Measurements from ENCODE around the gene ARFGEF3.

Gene ARFGEF3

DNA sequence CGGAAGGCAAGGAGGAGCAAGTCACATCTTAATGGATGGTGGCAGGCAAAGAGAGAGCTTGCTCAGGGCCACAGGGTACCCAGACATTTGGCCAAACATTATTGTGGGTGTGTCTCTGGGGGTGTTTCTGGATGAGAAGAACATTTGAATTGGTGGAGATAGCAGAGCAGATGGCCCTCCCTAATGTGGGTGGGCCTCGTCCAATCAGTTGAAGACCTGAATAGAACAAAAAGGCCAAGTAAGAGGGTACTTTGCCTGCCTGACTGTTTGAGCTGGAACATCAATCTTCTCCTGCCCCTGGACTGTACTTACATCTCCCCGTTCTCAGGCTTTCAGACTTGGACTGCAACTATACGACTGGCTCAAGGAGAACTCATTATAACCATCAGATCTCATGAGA is 160.2 kb downstream of the ARFGEF3 start:
- H3K36me3 Mint-ChIP-seq, result peaks cover 2% of the 10 kb centered on the region
- no peak overlapping the region for H3K4me3 Mint-ChIP-seq
- ATAC-seq (ENCODE audit: low read depth) (no peak), DNase-seq (ENCODE audit: low spot score in 2 of 2) (no peak)
- no peak overlapping the region for H3K27ac Mint-ChIP-seq
- H3K4me1 Mint-ChIP-seq, result no peaks in the 10 kb centered on the region
- peaks cover 11% of the 10 kb centered on the region for H3K27me3 Mint-ChIP-seq
- peaks cover 8% of the 10 kb centered on the region for H3K9me3 Mint-ChIP-seq

DNA sequence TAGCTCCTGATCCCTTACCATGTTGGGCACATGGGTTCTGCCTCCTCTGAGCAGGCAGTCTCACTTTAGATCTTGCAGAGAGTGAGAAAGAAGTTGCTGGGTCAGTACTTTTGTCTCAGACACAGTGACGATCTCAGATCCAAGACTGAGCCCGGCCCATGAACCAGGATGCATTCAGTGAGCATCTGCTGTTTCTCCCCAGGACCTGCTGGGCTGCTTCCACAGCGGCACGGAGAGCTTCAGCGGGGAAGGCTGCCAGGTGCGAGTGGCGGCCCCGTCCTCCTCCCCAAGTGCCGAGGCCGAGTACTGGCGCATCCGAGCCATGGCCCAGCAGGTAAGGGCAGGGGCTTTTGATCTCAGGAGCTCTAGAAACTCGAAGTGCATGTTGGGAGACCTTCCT is 162.1 kb downstream of the ARFGEF3 start:
- Mint-ChIP-seq H3K4me1 (no peaks in the 10 kb centered on the region), H3K4me3 (no peak overlapping the region), H3K27ac (no peak overlapping the region), H3K27me3 (peaks cover 6% of the 10 kb centered on the region), H3K36me3 (peaks cover 2% of the 10 kb centered on the region), H3K9me3 (peaks cover 8% of the 10 kb centered on the region)
- ATAC-seq (ENCODE audit: low read depth) (no peak), DNase-seq (ENCODE audit: low spot score in 2 of 2) (no peak)

DNA sequence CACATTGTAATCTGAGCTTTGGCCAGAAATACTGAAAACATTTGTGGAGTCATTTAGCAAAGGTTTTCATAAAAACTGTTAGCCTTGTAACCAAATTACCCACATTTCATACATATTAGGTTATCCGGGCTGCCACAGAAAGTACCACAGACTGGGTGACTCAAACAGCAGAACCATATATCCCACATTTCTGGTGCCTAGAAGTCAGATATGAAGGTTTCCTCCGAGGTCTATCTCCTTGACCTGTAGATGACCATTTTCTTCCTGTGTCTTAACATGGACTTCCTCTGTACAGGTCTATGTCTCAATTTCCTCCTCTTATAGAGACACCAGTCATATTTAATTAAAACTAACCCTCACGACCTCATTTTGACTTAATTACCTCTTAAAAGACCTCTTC is 166.5 kb downstream of the ARFGEF3 start:
- peaks cover 3% of the 10 kb centered on the region for H3K27me3 Mint-ChIP-seq
- no peak for ATAC-seq (ENCODE audit: low read depth)

DNA sequence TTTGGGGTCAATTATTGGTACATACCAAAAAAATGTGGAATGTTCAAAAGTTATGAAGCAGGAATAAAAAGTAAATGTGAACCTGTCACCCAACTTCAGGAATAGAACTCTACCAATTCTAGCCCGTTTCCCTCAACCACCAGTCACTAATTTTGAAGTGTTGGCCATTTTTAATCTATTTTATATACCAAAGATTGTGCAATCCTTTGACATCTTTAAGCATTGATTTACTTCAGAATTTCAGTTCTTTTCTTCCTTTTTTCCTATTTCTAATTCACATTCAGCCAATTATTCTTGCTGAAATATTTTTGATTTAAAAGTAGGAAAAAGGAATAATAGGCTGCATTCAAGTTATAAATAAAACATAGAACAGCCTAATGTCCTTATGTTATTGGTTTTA is 169.0 kb downstream of the ARFGEF3 start:
- ATAC-seq (ENCODE audit: low read depth) (no peak), DNase-seq (ENCODE audit: low spot score in 2 of 2) (no peak)
- no peak overlapping the region for H3K27ac Mint-ChIP-seq
- H3K4me3 Mint-ChIP-seq, result no peak overlapping the region
- no peaks in the 10 kb centered on the region for H3K4me1 Mint-ChIP-seq
- no peaks in the 10 kb centered on the region for H3K36me3 Mint-ChIP-seq
- H3K27me3 Mint-ChIP-seq, result peaks cover 6% of the 10 kb centered on the region
- H3K9me3 Mint-ChIP-seq, result peaks cover 3% of the 10 kb centered on the region

More for the DNA sequence above, 166.5 kb downstream of the ARFGEF3 start:
- no peaks in the 10 kb centered on the region for H3K36me3 Mint-ChIP-seq
- H3K27ac Mint-ChIP-seq, result no peak overlapping the region
- H3K4me3 Mint-ChIP-seq, result no peak overlapping the region
- no peak for DNase-seq (ENCODE audit: low spot score in 2 of 2)
- H3K9me3 Mint-ChIP-seq, result peaks cover 3% of the 10 kb centered on the region
- H3K4me1 Mint-ChIP-seq, result no peaks in the 10 kb centered on the region

DNA sequence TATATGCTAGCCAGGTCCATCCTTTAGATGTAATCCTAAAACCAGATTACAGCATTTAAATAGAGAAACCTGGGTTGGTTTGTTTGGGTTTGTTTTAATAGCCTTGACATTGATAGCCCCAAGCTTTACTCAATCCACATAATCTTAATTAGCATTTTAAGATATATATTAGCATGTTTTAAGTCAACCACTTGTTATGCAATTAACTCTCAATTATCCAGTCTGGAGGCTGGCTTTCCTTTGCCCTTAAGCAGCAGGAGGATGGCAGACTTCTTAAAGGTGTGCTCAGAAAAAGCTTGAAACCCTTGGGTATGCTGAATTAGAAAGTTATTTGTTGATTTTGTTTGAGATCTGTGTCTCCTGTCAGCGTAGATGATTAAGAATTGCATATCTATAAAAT is 169.7 kb downstream of the ARFGEF3 start:
- no peaks in the 10 kb centered on the region for H3K4me1 Mint-ChIP-seq
- no peak for DNase-seq (ENCODE audit: low spot score in 2 of 2)
- ATAC-seq (ENCODE audit: low read depth), result no peak
- no peak overlapping the region for H3K4me3 Mint-ChIP-seq
- no peak overlapping the region for H3K27ac Mint-ChIP-seq
- H3K9me3 Mint-ChIP-seq, result peaks cover 3% of the 10 kb centered on the region
- H3K27me3 Mint-ChIP-seq, result peaks cover 6% of the 10 kb centered on the region
- no peaks in the 10 kb centered on the region for H3K36me3 Mint-ChIP-seq

DNA sequence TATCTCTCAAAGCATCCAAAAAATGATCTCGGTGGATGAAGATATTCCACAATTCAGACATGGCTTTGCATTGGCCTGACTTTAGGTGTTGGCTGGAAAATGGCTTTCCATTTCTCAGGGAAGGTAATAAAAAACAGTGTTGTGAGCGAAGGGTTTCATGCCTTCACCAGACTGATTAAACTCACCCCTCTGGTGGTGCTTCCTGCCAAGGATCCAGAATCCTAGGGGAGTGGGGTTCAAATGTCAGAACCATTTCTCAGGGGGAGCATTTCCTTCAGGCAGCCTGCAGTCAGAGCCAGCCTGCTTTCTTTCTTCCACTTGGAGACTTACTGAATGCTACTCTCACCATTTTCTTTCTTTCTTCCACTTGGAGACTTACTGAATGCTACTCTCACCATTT is 170.2 kb downstream of the ARFGEF3 start:
- no peak overlapping the region for H3K27ac Mint-ChIP-seq
- no peaks in the 10 kb centered on the region for H3K4me1 Mint-ChIP-seq
- no peak for ATAC-seq (ENCODE audit: low read depth)
- H3K9me3 Mint-ChIP-seq, result no peaks in the 10 kb centered on the region
- no peak overlapping the region for H3K4me3 Mint-ChIP-seq
- DNase-seq (ENCODE audit: low spot score in 2 of 2), result no peak
- H3K36me3 Mint-ChIP-seq, result no peaks in the 10 kb centered on the region
- H3K27me3 Mint-ChIP-seq, result peaks cover 6% of the 10 kb centered on the region

DNA sequence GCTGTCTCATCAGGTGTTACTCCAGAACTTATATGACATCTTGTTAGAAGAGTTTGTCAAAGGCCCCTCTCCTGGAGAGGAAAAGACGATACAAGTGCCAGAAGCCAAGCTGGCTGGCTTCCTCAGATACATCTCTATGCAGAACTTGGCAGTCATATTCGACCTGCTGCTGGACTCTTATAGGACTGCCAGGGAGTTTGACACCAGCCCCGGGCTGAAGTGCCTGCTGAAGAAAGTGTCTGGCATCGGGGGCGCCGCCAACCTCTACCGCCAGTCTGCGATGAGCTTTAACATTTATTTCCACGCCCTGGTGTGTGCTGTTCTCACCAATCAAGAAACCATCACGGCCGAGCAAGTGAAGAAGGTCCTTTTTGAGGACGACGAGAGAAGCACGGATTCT is 172.3 kb downstream of the ARFGEF3 start:
- Mint-ChIP-seq H3K27ac (no peak overlapping the region), H3K4me1 (no peaks in the 10 kb centered on the region), H3K36me3 (no peaks in the 10 kb centered on the region), H3K27me3 (peaks cover 11% of the 10 kb centered on the region), H3K9me3 (no peaks in the 10 kb centered on the region), H3K4me3 (no peak overlapping the region)
- no peak for DNase-seq (ENCODE audit: low spot score in 2 of 2)
- no peak for ATAC-seq (ENCODE audit: low read depth)

DNA sequence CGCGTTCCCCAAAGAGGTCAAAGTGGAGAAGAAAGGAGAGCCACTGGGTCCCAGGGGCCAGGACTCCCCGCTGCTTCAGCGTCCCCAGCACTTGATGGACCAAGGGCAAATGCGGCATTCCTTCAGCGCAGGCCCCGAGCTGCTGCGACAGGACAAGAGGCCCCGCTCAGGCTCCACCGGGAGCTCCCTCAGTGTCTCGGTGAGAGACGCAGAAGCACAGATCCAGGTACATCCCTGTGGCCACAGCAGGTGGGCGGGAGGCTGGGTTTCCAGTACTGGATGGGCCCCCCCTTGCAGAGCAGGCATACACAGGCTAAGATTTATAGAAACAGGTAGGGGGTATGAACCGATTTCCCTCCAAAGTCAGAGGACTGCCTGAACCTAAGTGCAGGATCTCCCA is 173.2 kb downstream of the ARFGEF3 start:
- no peaks in the 10 kb centered on the region for H3K36me3 Mint-ChIP-seq
- no peak for ATAC-seq (ENCODE audit: low read depth)
- no peaks in the 10 kb centered on the region for H3K4me1 Mint-ChIP-seq
- no peaks in the 10 kb centered on the region for H3K9me3 Mint-ChIP-seq
- H3K4me3 Mint-ChIP-seq, result no peak overlapping the region
- H3K27ac Mint-ChIP-seq, result no peak overlapping the region
- peaks cover 9% of the 10 kb centered on the region for H3K27me3 Mint-ChIP-seq
- no peak for DNase-seq (ENCODE audit: low spot score in 2 of 2)

DNA sequence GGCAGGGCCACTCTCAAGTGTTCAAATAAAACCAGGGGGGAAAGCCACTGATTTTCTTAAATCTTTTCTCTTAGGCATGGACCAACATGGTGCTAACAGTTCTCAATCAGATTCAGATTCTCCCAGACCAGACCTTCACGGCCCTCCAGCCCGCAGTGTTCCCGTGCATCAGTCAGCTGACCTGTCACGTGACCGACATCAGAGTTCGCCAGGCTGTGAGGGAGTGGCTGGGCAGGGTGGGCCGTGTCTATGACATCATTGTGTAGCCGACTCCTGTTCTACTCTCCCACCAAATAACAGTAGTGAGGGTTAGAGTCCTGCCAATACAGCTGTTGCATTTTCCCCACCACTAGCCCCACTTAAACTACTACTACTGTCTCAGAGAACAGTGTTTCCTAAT is 174.5 kb downstream of the ARFGEF3 start:
- no peaks in the 10 kb centered on the region for H3K4me1 Mint-ChIP-seq
- H3K9me3 Mint-ChIP-seq, result no peaks in the 10 kb centered on the region
- no peak for ATAC-seq (ENCODE audit: low read depth)
- peaks cover 9% of the 10 kb centered on the region for H3K27me3 Mint-ChIP-seq
- H3K27ac Mint-ChIP-seq, result no peak overlapping the region
- no peaks in the 10 kb centered on the region for H3K36me3 Mint-ChIP-seq
- DNase-seq (ENCODE audit: low spot score in 2 of 2), result no peak
- no peak overlapping the region for H3K4me3 Mint-ChIP-seq

DNA sequence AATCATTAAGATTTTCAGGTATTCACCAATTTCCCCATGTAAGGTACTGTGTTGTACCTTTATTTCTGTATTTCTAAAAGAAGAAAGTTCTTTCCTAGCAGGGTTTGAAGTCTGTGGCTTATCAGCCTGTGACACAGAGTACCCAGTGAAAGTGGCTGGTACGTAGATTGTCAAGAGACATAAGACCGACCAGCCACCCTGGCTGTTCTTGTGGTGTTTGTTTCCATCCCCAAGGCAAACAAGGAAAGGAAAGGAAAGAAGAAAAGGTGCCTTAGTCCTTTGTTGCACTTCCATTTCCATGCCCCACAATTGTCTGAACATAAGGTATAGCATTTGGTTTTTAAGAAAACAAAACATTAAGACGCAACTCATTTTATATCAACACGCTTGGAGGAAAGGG is 175.3 kb downstream of the ARFGEF3 start:
- no peaks in the 10 kb centered on the region for H3K4me1 Mint-ChIP-seq
- ATAC-seq (ENCODE audit: low read depth), result no peak
- no peaks in the 10 kb centered on the region for H3K36me3 Mint-ChIP-seq
- H3K9me3 Mint-ChIP-seq, result no peaks in the 10 kb centered on the region
- DNase-seq (ENCODE audit: low spot score in 2 of 2), result no peak
- H3K4me3 Mint-ChIP-seq, result no peak overlapping the region
- peaks cover 9% of the 10 kb centered on the region for H3K27me3 Mint-ChIP-seq
- H3K27ac Mint-ChIP-seq, result no peak overlapping the region

DNA sequence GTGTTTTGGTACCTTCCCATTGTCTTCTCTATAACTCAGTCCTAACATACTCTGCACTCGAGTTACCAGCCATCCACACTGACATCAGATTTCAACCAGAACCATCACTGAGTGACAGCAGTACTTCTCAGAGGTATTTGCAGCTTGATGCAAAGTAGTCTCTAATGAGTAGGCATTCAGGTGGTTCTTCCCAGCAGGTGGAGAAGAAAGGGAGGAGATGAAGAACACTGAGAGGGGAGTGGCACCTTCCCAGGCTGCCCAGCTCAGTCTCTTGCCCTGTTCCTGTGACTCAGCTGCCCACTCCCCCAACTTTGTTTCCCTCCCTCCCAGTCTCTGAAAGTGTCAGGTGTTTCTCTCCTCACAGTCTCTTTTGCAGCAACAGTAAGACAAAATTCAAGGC is 177.3 kb downstream of the ARFGEF3 start:
- Mint-ChIP-seq H3K27ac (no peak overlapping the region), H3K4me3 (no peak overlapping the region), H3K4me1 (no peaks in the 10 kb centered on the region), H3K27me3 (peaks cover 9% of the 10 kb centered on the region), H3K9me3 (no peaks in the 10 kb centered on the region), H3K36me3 (no peaks in the 10 kb centered on the region)
- no peak for DNase-seq (ENCODE audit: low spot score in 2 of 2)
- no peak for ATAC-seq (ENCODE audit: low read depth)

DNA sequence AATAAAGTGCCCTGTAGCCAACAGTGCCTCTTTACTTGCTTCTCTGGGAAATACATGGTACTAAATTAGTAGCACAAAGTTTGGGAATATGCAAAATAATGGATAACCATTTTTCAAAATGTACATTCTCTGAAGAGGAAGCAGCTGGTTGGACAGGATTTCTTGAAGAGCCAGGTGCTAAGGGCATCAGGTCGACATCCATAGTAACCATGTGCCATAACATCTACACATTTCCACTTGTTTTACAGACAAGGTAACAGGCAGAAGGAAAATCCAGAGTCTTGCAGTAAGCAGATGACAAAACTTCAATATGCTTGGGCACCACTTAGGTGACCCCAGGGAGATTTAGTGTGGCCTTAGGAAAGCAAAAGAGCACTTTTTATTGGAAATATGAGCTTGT is 179.4 kb downstream of the ARFGEF3 start:
- no peak overlapping the region for H3K4me3 Mint-ChIP-seq
- ATAC-seq (ENCODE audit: low read depth) (no peak), DNase-seq (ENCODE audit: low spot score in 2 of 2) (no peak)
- H3K9me3 Mint-ChIP-seq, result no peaks in the 10 kb centered on the region
- no peak overlapping the region for H3K27ac Mint-ChIP-seq
- peaks cover under 1% of the 10 kb centered on the region for H3K4me1 Mint-ChIP-seq
- no peaks in the 10 kb centered on the region for H3K36me3 Mint-ChIP-seq
- peaks cover 6% of the 10 kb centered on the region for H3K27me3 Mint-ChIP-seq

DNA sequence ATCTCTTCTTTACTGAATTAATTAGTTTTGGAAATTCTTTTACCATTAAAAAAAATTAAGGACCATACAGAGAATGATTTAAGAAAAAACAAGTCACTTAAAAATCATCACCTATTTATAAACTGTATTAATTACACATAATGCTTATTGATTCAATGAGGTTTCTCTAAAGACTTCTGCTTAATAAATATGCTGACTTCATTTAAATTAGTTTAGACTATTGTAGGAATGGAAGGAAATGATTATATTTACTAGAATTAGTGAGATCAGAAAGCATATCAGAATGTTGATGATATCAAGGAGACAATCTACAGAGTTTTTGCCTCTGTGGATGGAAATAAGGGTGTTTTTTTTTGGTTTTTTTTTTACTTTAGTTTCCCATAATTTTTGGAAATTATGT is 181.4 kb downstream of the ARFGEF3 start:
- no peak for ATAC-seq (ENCODE audit: low read depth)
- H3K4me1 Mint-ChIP-seq, result peaks cover 4% of the 10 kb centered on the region

DNA sequence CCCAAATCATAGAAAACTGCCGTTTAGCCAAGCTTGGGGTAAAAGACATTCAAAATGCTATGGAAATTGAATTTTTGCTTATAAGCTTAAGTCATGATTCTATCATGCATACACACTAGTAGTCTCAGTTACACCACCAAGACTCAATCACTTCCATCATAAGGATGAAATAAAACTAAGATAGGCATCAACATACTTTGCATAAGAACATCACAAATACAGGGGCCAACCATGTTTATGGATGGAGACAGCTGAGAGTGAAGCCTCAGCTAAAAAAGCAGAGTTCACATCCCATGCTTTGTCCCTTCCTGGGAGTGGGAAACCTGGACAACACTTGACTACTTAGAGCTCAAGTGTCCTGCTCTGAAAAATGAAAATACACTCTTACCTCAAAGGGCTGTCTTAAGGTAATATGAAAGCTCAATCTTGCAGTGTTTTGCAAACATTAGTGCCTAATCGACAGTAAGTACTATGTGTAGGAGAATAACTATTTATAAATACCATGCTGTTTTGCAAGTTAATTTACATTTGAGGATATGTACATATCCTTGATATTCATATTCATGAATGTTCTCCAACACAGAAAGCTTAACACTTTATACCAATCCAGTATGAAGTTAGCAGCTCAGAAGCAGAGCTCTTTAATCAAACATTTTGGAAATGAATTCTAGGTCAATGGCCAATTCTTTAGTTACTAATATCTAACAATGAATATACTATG is 184.0 kb downstream of the ARFGEF3 start:
- Mint-ChIP-seq H3K4me3 (no peak overlapping the region), H3K27ac (no peak overlapping the region), H3K9me3 (no peaks in the 10 kb centered on the region), H3K4me1 (peaks cover 4% of the 10 kb centered on the region), H3K36me3 (no peaks in the 10 kb centered on the region), H3K27me3 (peaks cover 2% of the 10 kb centered on the region)
- DNase-seq (ENCODE audit: low spot score in 2 of 2) (no peak), ATAC-seq (ENCODE audit: low read depth) (no peak)

More for the DNA sequence above, 181.4 kb downstream of the ARFGEF3 start:
- no peak overlapping the region for H3K4me3 Mint-ChIP-seq
- no peak overlapping the region for H3K27ac Mint-ChIP-seq
- peaks cover 5% of the 10 kb centered on the region for H3K27me3 Mint-ChIP-seq
- H3K9me3 Mint-ChIP-seq, result no peaks in the 10 kb centered on the region
- DNase-seq (ENCODE audit: low spot score in 2 of 2), result no peak
- no peaks in the 10 kb centered on the region for H3K36me3 Mint-ChIP-seq
